Spleen (tissue), 7 donors: ENCODE results near the gene PGBD5.

Source experiments
- POLR2A ChIP-seq, 3 donors: fragments of 450-650 bp; IDR thresholded peaks; one replicate each; pipeline ENCODE4 v1.5.1; 2017; ENCODE audit warnings: antibody characterized with exemption in 3 of 3, mild to moderate bottlenecking in 1 of 3
- TF ChIP-seq, protein P1 (sequence below), 11 experiments: fragments of 200-600 bp in 7 of 11; fragments of 450-650 bp in 4 of 11; sonication (generic) in 4 of 11; IDR thresholded peaks in 8 of 11; conservative IDR thresholded peaks in 3 of 11; 1 replicate in 7 of 11; 2 replicates in 4 of 11; pipeline versions ENCODE4 v1.4.0 to v1.8.0; 2016 to 2021; ENCODE audit warnings: antibody characterized with exemption in 11 of 11, inconsistent platforms in 4 of 11, mild to moderate bottlenecking in 1 of 11
- donor health status: DM: no; HTN: no; CAD: no; lungs with moderate emphysema.
- donor health status: DM: no; HTN: no; CAD: no.
- donor health status: DM: no; HTN: no; CAD: no.

DNA sequence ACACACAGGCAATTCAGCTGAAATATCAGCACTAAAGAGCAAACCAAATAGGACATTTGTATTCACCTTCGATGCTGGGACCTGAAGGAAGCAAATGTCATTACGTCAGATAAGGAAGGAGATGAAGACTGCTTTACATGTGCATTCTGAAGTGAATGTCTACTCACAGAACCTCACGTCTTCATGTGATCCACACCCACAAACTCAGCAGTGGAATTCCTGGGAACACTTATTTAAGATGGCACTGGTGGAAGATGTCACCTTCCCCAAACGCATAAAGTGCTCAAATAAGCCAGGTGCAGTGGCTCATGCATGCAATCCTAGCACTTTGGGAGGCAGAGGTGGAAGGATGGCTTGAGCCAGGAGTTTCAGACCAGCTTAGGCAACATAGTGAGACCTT, 11.4 kb downstream of the PGBD5 start:
- TF ChIP-seq, protein P1, sequence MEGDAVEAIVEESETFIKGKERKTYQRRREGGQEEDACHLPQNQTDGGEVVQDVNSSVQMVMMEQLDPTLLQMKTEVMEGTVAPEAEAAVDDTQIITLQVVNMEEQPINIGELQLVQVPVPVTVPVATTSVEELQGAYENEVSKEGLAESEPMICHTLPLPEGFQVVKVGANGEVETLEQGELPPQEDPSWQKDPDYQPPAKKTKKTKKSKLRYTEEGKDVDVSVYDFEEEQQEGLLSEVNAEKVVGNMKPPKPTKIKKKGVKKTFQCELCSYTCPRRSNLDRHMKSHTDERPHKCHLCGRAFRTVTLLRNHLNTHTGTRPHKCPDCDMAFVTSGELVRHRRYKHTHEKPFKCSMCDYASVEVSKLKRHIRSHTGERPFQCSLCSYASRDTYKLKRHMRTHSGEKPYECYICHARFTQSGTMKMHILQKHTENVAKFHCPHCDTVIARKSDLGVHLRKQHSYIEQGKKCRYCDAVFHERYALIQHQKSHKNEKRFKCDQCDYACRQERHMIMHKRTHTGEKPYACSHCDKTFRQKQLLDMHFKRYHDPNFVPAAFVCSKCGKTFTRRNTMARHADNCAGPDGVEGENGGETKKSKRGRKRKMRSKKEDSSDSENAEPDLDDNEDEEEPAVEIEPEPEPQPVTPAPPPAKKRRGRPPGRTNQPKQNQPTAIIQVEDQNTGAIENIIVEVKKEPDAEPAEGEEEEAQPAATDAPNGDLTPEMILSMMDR (IDR thresholded peaks at IDR 0.05 in 8 of 11, conservative IDR thresholded peaks at IDR 0.05 in 3 of 11) = no peak
- TF ChIP-seq POLR2A (IDR thresholded peaks at IDR 0.05) = no peak
